HEK293 (cell line): ENCODE results near the gene BRCA1.

Experiments used
- CTCF ChIP-seq: fragments of 450-650 bp; formaldehyde crosslinking; IDR thresholded peaks from 2 replicates; pipeline ENCODE4 v1.5.1; 2016; ENCODE audit warnings: missing biosample characterization, missing genetic modification characterization
- ZNF843 ChIP-seq: fragments of 450-650 bp; formaldehyde crosslinking; IDR thresholded peaks from 2 replicates; pipeline ENCODE4 v1.5.1; 2016; ENCODE audit warnings: missing biosample characterization, missing genetic modification characterization

DNA sequence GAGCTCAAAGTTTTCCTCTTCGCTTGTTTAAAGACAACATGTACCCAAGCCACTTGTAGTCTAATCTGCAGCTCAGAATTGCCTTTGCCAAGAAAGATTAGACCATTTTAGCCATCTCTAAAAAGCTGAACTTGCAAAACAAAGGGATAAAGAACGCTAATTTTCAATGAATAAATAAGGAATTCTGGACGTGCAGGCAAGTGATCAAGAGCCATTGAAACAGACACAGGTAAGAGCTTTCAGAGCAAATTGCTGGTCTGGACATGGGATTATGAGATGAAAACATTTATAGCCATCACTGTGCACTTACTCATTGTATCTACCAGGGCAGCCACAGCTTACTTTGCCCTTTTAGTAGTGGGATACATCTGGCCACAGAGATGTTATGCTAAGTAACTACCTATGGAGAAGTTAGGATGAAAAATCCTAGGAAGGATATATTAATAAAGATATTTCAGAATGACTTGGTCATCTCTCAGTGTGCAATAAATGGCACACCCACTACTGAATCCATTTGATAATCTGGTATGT lies 55.7 kb downstream of the BRCA1 start:
- TF ChIP-seq ZNF843 (tag by site-specific recombination) (no peak), CTCF (tag by site-specific recombination) (no peak)
